Nephron progenitor cell (in vitro differentiated cells): ENCODE data around the gene SULT1C3.

Experiments used
- DNase-seq: peaks from one replicate; pipeline ENCODE4 v3.0.0; 2021
- H3K27ac Mint-ChIP-seq: 2 replicates; pipeline ENCODE4 v1.8.0; 2021; ENCODE audit warnings: mild to moderate bottlenecking, moderate library complexity, mixed read lengths
- H3K27me3 Mint-ChIP-seq: 2 replicates; pipeline ENCODE4 v1.8.0; 2021; ENCODE audit warnings: mild to moderate bottlenecking, low read depth, mixed read lengths; ENCODE audit not compliant: poor library complexity
- H3K36me3 Mint-ChIP-seq: 2 replicates; pipeline ENCODE4 v1.8.0; 2021; ENCODE audit warnings: low read depth, mixed read lengths
- H3K4me1 Mint-ChIP-seq: 2 replicates; pipeline ENCODE4 v1.8.0; 2021; ENCODE audit warnings: mixed read lengths
- H3K4me3 Mint-ChIP-seq: 2 replicates; pipeline ENCODE4 v1.8.0; 2021; ENCODE audit warnings: mild to moderate bottlenecking, moderate library complexity, mixed read lengths
- H3K9me3 Mint-ChIP-seq: 2 replicates; pipeline ENCODE4 v1.8.0; 2021; ENCODE audit warnings: mild to moderate bottlenecking, moderate library complexity, mixed read lengths
- TF ChIP-seq, protein P1 (sequence below): fragments of 200-600 bp; sonication (generic); IDR thresholded peaks from 2 replicates; pipeline ENCODE4 v1.5.0; 2021; ENCODE audit warnings: antibody characterized with exemption

SULT1C3 gene

DNA sequence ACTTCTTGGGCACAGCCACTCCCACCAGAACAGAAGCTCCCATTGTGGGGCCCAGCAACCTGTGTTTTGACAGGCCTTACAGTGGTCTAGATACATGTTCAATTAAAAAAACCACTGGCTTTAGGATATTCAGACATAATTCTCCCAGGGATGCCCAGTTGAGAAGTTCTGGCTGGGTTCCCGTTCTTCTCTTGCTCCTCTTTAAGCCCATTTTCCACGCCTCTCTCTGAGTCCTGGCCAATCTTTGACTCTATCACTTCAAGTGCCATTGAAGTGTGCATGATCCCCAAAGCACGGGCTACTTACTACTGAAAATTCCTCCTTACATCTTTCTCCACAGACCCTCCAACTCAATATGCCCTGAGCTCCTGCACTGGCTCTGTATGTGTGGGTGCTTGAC, 17.5 kb upstream of the SULT1C3 start:
- Mint-ChIP-seq H3K27me3 (peaks cover 3% of the 10 kb centered on the region), H3K9me3 (peaks cover 38% of the 10 kb centered on the region), H3K4me1 (no peaks in the 10 kb centered on the region), H3K4me3 (no peak overlapping the region), H3K36me3 (peaks cover 22% of the 10 kb centered on the region), H3K27ac (no peak overlapping the region)
- TF ChIP-seq, protein P1, sequence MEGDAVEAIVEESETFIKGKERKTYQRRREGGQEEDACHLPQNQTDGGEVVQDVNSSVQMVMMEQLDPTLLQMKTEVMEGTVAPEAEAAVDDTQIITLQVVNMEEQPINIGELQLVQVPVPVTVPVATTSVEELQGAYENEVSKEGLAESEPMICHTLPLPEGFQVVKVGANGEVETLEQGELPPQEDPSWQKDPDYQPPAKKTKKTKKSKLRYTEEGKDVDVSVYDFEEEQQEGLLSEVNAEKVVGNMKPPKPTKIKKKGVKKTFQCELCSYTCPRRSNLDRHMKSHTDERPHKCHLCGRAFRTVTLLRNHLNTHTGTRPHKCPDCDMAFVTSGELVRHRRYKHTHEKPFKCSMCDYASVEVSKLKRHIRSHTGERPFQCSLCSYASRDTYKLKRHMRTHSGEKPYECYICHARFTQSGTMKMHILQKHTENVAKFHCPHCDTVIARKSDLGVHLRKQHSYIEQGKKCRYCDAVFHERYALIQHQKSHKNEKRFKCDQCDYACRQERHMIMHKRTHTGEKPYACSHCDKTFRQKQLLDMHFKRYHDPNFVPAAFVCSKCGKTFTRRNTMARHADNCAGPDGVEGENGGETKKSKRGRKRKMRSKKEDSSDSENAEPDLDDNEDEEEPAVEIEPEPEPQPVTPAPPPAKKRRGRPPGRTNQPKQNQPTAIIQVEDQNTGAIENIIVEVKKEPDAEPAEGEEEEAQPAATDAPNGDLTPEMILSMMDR, result no peak
- no peak for DNase-seq

DNA sequence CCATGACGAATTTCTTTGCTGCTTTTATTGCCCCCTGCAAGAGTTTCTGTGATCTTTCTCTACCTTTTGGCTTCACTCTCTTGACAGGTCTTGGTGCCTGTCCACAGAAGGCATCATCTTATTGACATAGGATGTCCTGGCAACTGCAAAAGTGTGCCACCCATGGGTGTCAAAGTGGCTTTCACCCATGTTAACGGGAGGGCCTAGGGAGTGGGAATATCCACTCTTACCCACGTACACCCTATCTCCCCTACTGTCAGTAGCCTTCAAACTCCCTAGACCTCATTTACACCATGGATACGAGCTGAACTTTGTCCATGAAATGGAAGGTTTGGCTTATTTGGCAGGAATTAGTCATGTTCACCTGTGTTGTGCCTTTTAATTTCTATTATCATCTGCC, 16.2 kb upstream of the SULT1C3 start:
- DNase-seq, result no peak
- H3K27me3 Mint-ChIP-seq, result peaks cover 3% of the 10 kb centered on the region
- H3K4me1 Mint-ChIP-seq, result peaks cover 4% of the 10 kb centered on the region
- no peak overlapping the region for H3K27ac Mint-ChIP-seq
- peaks cover 38% of the 10 kb centered on the region for H3K9me3 Mint-ChIP-seq
- no peak overlapping the region for H3K4me3 Mint-ChIP-seq
- peaks cover 22% of the 10 kb centered on the region for H3K36me3 Mint-ChIP-seq
- TF ChIP-seq, protein P1, result no peak

DNA sequence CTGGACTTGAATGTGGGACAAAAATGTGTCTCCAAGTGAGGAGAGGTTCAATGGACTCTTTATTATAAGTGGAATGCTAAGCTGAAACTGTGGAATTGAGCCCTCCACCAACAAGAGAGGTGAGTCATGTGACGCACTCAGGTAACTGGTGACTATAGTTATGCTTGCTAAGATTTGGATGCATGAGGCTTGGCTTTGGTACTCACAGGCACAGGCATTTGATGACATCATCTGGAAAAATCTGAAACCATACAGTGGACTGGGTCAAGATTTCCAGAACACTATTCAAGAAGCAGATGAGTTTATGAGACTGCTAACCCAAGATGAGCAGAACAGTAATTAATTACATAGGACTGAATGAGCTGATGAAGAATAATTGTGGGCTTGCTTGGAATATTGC, 15.7 kb upstream of the SULT1C3 start:
- peaks cover 4% of the 10 kb centered on the region for H3K4me1 Mint-ChIP-seq
- H3K36me3 Mint-ChIP-seq, result peaks cover 22% of the 10 kb centered on the region
- H3K27me3 Mint-ChIP-seq, result peaks cover 7% of the 10 kb centered on the region
- TF ChIP-seq, protein P1, result no peak
- H3K4me3 Mint-ChIP-seq, result no peak overlapping the region
- H3K9me3 Mint-ChIP-seq, result peaks cover 38% of the 10 kb centered on the region
- no peak overlapping the region for H3K27ac Mint-ChIP-seq
- no peak for DNase-seq

DNA sequence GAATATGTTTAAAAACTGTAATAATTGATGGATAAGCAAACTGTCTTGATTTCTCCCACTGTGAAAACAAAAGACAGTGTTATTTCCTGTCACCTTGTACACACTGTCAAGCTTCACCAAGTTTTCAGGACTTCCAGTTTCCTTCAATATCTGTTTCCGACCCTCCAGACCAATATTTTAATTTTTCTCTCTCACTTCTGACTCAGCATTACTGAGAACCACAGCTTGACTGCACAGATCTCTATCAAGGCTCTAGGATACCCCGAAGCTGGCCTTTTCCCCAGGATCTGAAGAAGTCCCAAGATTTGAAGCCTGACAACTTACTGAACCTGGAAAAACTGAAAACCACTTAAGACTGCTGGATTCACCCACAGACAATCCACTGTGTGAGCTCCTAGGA, 13.2 kb upstream of the SULT1C3 start:
- TF ChIP-seq, protein P1, result no peak
- no peak overlapping the region for H3K27ac Mint-ChIP-seq
- peaks cover 22% of the 10 kb centered on the region for H3K36me3 Mint-ChIP-seq
- DNase-seq, result no peak
- H3K4me1 Mint-ChIP-seq, result peaks cover 4% of the 10 kb centered on the region
- H3K9me3 Mint-ChIP-seq, result peaks cover 46% of the 10 kb centered on the region
- H3K27me3 Mint-ChIP-seq, result peaks cover 8% of the 10 kb centered on the region
- no peak overlapping the region for H3K4me3 Mint-ChIP-seq

DNA sequence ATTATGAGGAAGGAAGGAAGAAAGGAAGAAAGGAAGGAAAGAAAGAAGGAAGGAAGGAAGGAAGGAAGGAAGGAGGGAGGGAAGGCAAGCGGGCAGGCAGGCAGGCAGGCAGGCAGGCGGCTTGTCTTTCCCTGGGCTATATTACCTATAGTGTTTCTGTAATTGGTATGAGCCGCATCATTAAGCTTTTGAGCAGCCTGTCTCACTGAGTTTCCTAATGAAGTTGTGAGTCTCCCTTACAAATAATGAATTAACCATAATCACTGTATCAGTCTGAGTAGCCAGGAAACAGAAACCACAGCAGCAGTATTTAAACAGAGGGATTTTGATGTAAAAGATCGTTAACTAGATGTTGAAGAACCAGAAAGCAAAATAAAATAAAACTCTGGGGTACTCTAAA, 11.8 kb upstream of the SULT1C3 start:
- peaks cover 4% of the 10 kb centered on the region for H3K27me3 Mint-ChIP-seq
- H3K27ac Mint-ChIP-seq, result no peak overlapping the region
- H3K9me3 Mint-ChIP-seq, result peaks cover 33% of the 10 kb centered on the region
- TF ChIP-seq, protein P1, result no peak
- DNase-seq, result no peak
- peaks cover 21% of the 10 kb centered on the region for H3K36me3 Mint-ChIP-seq
- no peak overlapping the region for H3K4me3 Mint-ChIP-seq
- peaks cover 4% of the 10 kb centered on the region for H3K4me1 Mint-ChIP-seq

DNA sequence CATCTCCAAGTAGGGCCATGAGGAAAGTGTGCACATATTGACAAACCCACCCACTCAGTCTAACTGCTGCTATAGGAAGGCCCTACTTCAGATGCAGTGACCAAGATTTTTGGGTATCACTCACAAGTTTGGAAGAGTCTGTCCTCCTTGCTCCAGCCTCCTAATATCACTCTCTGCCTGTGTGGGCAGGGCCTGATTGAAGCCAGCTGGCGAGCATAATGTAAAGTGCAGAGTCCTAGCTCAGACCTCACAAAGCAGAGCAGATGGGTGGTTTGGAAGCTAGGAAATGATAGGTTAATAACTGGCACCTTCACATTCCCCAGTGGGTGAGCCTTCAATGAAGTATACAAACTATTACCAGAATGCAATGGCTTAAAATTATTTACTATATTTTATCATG, 11.2 kb upstream of the SULT1C3 start:
- peaks cover 4% of the 10 kb centered on the region for H3K4me1 Mint-ChIP-seq
- TF ChIP-seq, protein P1, result no peak
- no peak overlapping the region for H3K4me3 Mint-ChIP-seq
- peaks cover 4% of the 10 kb centered on the region for H3K27me3 Mint-ChIP-seq
- H3K36me3 Mint-ChIP-seq, result peaks cover 25% of the 10 kb centered on the region
- H3K27ac Mint-ChIP-seq, result no peak overlapping the region
- peaks cover 31% of the 10 kb centered on the region for H3K9me3 Mint-ChIP-seq
- no peak for DNase-seq
